K562 (cell line): ENCODE data around the gene NFAM1. TPM values are rescaled to one million over a fixed set of nuclear protein-coding genes. Genes with fewer than 3 reads are reported as not detected.

Source experiments
- CBFB ChIP-seq: sonication (generic); formaldehyde crosslinking; IDR thresholded peaks from 2 replicates; pipeline ENCODE4 v1.4.0; 2020; ENCODE audit warnings: mild to moderate bottlenecking, missing genetic modification reagents
- EGR1 ChIP-seq: fragments of 450-650 bp; conservative IDR thresholded peaks from 2 replicates; pipeline ENCODE4 v1.6.1; 2017; ENCODE audit warnings: mild to moderate bottlenecking
- FOXP1 ChIP-seq: sonication (generic); formaldehyde crosslinking; IDR thresholded peaks from 2 replicates; pipeline ENCODE4 v1.8.0; 2022; ENCODE audit warnings: mild to moderate bottlenecking, missing genetic modification reagents
- HDGF ChIP-seq: fragments of 450-650 bp; IDR thresholded peaks from 2 replicates; pipeline ENCODE4 v1.6.1; 2016
- HES1 ChIP-seq: fragments of 450-650 bp; IDR thresholded peaks from 2 replicates; pipeline ENCODE4 v1.6.1; 2016; ENCODE audit warnings: low read depth, mild to moderate bottlenecking, moderate library complexity
- KAT2B ChIP-seq: IDR thresholded peaks from one replicate; pipeline ENCODE4 v1.6.1; 2012; ENCODE audit warnings: low read depth, mild to moderate bottlenecking, control low read depth, inconsistent platforms, low read length, moderate library complexity
- NONO ChIP-seq, 2 experiments: fragments of 200-400 bp in 1 of 2; fragments of 450-650 bp in 1 of 2; formaldehyde crosslinking in 1 of 2; IDR thresholded peaks; 2 replicates each; pipeline ENCODE4 v1.6.1; 2017; ENCODE audit warnings: low read depth in 2 of 2, mild to moderate bottlenecking in 2 of 2, moderate library complexity in 2 of 2, low read length in 1 of 2
- NR2C2 ChIP-seq, 2 experiments: fragments of 200-800 bp in 1 of 2; sonication (Bioruptor generic) in 1 of 2; sonication (generic) in 1 of 2; formaldehyde crosslinking in 1 of 2; IDR thresholded peaks; 2 replicates each; pipeline versions ENCODE4 v1.6.1 to v1.8.0; 2016 to 2022; ENCODE audit warnings: mild to moderate bottlenecking in 1 of 2, missing compliant biosample characterization in 1 of 2, missing genetic modification characterization in 1 of 2, missing genetic modification reagents in 1 of 2
- PTBP1 ChIP-seq: fragments of 200-400 bp; formaldehyde crosslinking; IDR thresholded peaks from 2 replicates; pipeline ENCODE4 v1.6.1; 2017; ENCODE audit warnings: low read depth, low read length
- SMAD4 ChIP-seq: fragments of 250-450 bp; sonication (Bioruptor Pico); conservative IDR thresholded peaks from 2 replicates; pipeline ENCODE4 v1.8.0; 2021; ENCODE audit warnings: inconsistent platforms, mild to moderate bottlenecking, moderate library complexity
- SMARCA4 ChIP-seq: fragments of 450-650 bp; IDR thresholded peaks from 2 replicates; pipeline ENCODE4 v1.6.1; 2016
- STAG1 ChIP-seq: sonication (generic); formaldehyde crosslinking; IDR thresholded peaks from 2 replicates; pipeline ENCODE4 v1.5.0; 2020; ENCODE audit warnings: missing genetic modification reagents, borderline replicate concordance
- YY1 ChIP-seq, 3 experiments: IDR thresholded peaks; 2 replicates each; pipeline ENCODE4 v1.6.1; 2011; ENCODE audit warnings: low read length in 2 of 3, mild to moderate bottlenecking in 2 of 3, moderate library complexity in 2 of 3, borderline replicate concordance in 1 of 3, control low read depth in 1 of 3, low read depth in 1 of 3; ENCODE audit not compliant: insufficient read depth in 3 of 3, insufficient replicate concordance in 2 of 3, control insufficient read depth in 1 of 3, insufficient read length in 1 of 3; ENCODE audit errors: extremely low read depth in 1 of 3
- ZNF184 ChIP-seq: sonication (generic); formaldehyde crosslinking; IDR thresholded peaks from 2 replicates; pipeline ENCODE4 v1.5.0; 2020; ENCODE audit warnings: missing genetic modification reagents
- ZNF76 ChIP-seq: fragments of 250-450 bp; sonication (Bioruptor Pico); IDR thresholded peaks from 2 replicates; pipeline ENCODE4 v1.4.0; 2020; ENCODE audit warnings: mild to moderate bottlenecking, moderate library complexity, borderline replicate concordance
- polyA plus RNA-seq, 8 experiments: library from polyadenylated mRNA; depleted of rRNA in 4 of 8; stranded (reverse) in 5 of 8; unstranded in 3 of 8; fragments of >200 nt; fragmentation: Nextera tagmentation in 2 of 8; fragmentation: Illumina TruSeq in 1 of 8; extraction: Ambion mirVana in 2 of 8; extraction: Trizol in 1 of 8; gene quantifications; 2 replicates each; pipeline versions ENCODE4 v1.2.1 to v1.2.3, GENCODE V29; 2011 to 2014; ENCODE audit warnings: inconsistent platforms in 1 of 8, missing spikeins in 1 of 8
- total RNA-seq, 7 experiments: library from RNA; depleted of rRNA in 6 of 7; stranded (reverse); fragments of >200 nt in 6 of 7; fragmentation: Illumina TruSeq in 2 of 7; extraction: Trizol in 2 of 7; gene quantifications; 2 replicates each; pipeline versions ENCODE4 v1.2.1 to v1.2.3, GENCODE V29; 2011 to 2021; ENCODE audit warnings: low replicate concordance in 1 of 7
- TF ChIP-seq, protein P1 (sequence below): fragments of 250-450 bp; sonication (Bioruptor Pico); IDR thresholded peaks from 2 replicates; pipeline ENCODE4 v1.5.0; 2022; ENCODE audit warnings: mild to moderate bottlenecking
- TF ChIP-seq, protein P2 (sequence below): fragments of 250-450 bp; sonication (Bioruptor Pico); IDR thresholded peaks from 2 replicates; pipeline ENCODE4 v1.8.0; 2022; ENCODE audit warnings: moderate library complexity, mild to moderate bottlenecking, inconsistent platforms

Gene NFAM1
- total and polyA plus RNA-seq, 9 of the 15 experiments (the other 6 are each of a cell fraction or from before 2014, with no cell fraction given) = 0.01 to 0.18 (median 0.03) TPM; not detected in 5

DNA sequence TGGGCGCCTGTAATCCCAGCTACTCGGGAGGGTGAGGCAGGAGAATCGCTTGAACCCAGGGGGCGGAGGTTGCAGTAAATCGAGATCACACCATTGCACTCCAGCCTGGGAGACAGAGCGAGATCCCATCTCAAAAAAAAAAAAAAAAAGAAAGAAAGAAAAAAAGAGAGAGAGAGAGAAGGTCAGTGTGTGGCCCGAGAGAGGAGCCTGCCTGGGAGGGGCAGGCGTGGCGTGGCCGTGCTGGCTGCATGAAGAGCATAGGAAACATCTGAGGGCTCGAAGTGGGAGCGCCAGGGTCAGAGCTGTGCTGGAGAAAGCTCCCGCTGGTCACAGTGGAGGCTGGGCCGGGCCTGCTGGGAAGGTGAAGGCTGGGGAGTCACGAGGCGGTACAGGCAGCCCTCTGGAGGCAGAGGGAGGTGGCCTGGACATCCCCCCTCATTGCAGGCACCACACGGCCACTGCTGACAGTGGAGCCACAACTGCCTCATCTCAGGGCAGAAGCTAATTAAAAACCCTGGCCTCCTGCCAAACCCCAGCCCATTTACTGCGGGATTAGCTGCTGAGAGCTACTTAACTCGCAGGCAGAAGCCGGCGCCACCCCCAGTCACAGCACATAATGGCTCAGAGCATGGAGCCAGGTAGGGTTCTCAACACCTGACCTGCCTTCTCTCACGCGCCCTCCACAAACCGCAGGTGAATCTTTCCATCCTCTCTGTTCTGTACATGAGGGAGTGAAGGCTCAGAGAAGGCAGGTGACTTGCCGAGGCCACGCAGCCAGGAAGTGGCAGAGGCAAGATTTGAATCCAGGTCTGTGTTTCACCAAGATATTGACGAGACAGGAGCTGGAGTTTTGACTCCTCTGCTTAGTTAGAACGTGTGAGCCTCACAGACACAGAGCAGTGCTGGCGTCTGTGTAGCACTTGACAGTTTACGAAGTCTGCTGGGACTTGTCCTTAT is 32.6 kb downstream of the NFAM1 start (continued):
- no peak for TF ChIP-seq FOXP1 (CRISPR knock-in tag)
- TF ChIP-seq HES1 = no peak
- TF ChIP-seq ZNF184 (CRISPR knock-in tag) = no peak
- no peak for TF ChIP-seq EGR1
- TF ChIP-seq ZNF76 (CRISPR knock-in tag) = no peak
- TF ChIP-seq CBFB (CRISPR knock-in tag) = no peak
- TF ChIP-seq PTBP1 = no peak
- no peak for TF ChIP-seq KAT2B
- TF ChIP-seq, protein P1, sequence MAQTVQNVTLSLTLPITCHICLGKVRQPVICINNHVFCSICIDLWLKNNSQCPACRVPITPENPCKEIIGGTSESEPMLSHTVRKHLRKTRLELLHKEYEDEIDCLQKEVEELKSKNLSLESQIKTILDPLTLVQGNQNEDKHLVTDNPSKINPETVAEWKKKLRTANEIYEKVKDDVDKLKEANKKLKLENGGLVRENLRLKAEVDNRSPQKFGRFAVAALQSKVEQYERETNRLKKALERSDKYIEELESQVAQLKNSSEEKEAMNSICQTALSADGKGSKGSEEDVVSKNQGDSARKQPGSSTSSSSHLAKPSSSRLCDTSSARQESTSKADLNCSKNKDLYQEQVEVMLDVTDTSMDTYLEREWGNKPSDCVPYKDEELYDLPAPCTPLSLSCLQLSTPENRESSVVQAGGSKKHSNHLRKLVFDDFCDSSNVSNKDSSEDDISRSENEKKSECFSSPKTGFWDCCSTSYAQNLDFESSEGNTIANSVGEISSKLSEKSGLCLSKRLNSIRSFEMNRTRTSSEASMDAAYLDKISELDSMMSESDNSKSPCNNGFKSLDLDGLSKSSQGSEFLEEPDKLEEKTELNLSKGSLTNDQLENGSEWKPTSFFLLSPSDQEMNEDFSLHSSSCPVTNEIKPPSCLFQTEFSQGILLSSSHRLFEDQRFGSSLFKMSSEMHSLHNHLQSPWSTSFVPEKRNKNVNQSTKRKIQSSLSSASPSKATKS (CRISPR knock-in tag) = no peak
- TF ChIP-seq SMAD4 (CRISPR knock-in tag) = no peak
- TF ChIP-seq HDGF = no peak
- no peak for TF ChIP-seq NONO (IDR thresholded peaks at IDR 0.05; ENCODE audit: low read depth in 2 of 2, low read length in 1 of 2)
- TF ChIP-seq STAG1 (CRISPR knock-in tag) = no peak
- no peak for TF ChIP-seq NR2C2 (CRISPR knock-in tag; IDR thresholded peaks at IDR 0.05)
- TF ChIP-seq NR2C2 (tag; IDR thresholded peaks at IDR 0.05) = no peak
- TF ChIP-seq SMARCA4 = no peak
- TF ChIP-seq, protein P2, sequence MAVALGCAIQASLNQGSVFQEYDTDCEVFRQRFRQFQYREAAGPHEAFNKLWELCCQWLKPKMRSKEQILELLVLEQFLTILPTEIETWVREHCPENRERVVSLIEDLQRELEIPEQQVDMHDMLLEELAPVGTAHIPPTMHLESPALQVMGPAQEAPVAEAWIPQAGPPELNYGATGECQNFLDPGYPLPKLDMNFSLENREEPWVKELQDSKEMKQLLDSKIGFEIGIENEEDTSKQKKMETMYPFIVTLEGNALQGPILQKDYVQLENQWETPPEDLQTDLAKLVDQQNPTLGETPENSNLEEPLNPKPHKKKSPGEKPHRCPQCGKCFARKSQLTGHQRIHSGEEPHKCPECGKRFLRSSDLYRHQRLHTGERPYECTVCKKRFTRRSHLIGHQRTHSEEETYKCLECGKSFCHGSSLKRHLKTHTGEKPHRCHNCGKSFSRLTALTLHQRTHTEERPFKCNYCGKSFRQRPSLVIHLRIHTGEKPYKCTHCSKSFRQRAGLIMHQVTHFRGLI (CRISPR knock-in tag) = no peak
- no peak for TF ChIP-seq YY1 (IDR thresholded peaks at IDR 0.05; ENCODE audit: borderline replicate concordance in 1 of 3, control insufficient read depth in 1 of 3, extremely low read depth in 1 of 3, insufficient read depth in 3 of 3, insufficient read length in 1 of 3, insufficient replicate concordance in 2 of 3, low read depth in 1 of 3, low read length in 2 of 3)
